ENCODE data around the gene RNF187. TPM values are rescaled to one million over a fixed set of nuclear protein-coding genes. Genes with fewer than 3 reads are reported as not detected.

Gene RNF187
- polyA plus RNA-seq, 2 of the 4 experiments (the other 2 are of a cell fraction), result 64.5 to 82.8 TPM

GRCh38 chr1:228440761-228441500, 46.3 kb upstream of the RNF187 start (continued):
- no peak for TF ChIP-seq CEBPB (IDR thresholded peaks at IDR 0.05)
- TF ChIP-seq JUNB (IDR thresholded peaks at IDR 0.05), result no peak

GRCh38 chr1:228443395-228443794, 43.8 kb upstream of the RNF187 start:
- Histone ChIP-seq H3K4me3 (no peak overlapping the region), H3K27ac (no peak overlapping the region), H3K4me1 (0 out of 3 replicates have a peak, but pooled peaks cover 4% of the 10 kb centered on the region), H3K9me3 (no peaks in the 10 kb centered on the region), H3K4me2 (no peak overlapping the region)
- DNase-seq (ENCODE audit: low read depth in 1 of 2, low spot score in 1 of 2) (no peak), FAIRE-seq (no peak), ATAC-seq (no peak)
- no peak for TF ChIP-seq NR3C1 (IDR thresholded peaks at IDR 0.05)
- TF ChIP-seq GATA3 (IDR thresholded peaks at IDR 0.05; ENCODE audit: borderline replicate concordance), result no peak
- no peak for TF ChIP-seq EHF (CRISPR knock-in tag; IDR thresholded peaks at IDR 0.05)
- no peak for TF ChIP-seq PBX3 (IDR thresholded peaks at IDR 0.05)
- TF ChIP-seq ATOH8 (CRISPR knock-in tag; IDR thresholded peaks at IDR 0.05; ENCODE audit: low read depth), result no peak
- no peak for TF ChIP-seq POLR2AphosphoS2 (conservative IDR thresholded peaks at IDR 0.05; ENCODE audit: low read length)
- no peak for TF ChIP-seq CHD4 (IDR thresholded peaks at IDR 0.05; ENCODE audit: borderline replicate concordance)
- no peak for TF ChIP-seq ESRRA (IDR thresholded peaks at IDR 0.05; ENCODE audit: borderline replicate concordance, low read length)
- TF ChIP-seq EP300 (IDR thresholded peaks at IDR 0.05), result no peak
- no peak for TF ChIP-seq NPAS2 (CRISPR knock-in tag; IDR thresholded peaks at IDR 0.05; ENCODE audit: borderline replicate concordance)
- no peak for TF ChIP-seq HOXB13 (CRISPR knock-in tag; IDR thresholded peaks at IDR 0.05; ENCODE audit: low read depth)
- TF ChIP-seq CBX8 (IDR thresholded peaks at IDR 0.05), result no peak
- TF ChIP-seq PHF8 (IDR thresholded peaks at IDR 0.05; ENCODE audit: borderline replicate concordance, low read depth), result no peak
- no peak for TF ChIP-seq REST (IDR thresholded peaks at IDR 0.05)
- TF ChIP-seq MYC (IDR thresholded peaks at IDR 0.05; ENCODE audit: borderline replicate concordance, low read length), result no peak
- no peak for TF ChIP-seq RNF2 (IDR thresholded peaks at IDR 0.05; ENCODE audit: borderline replicate concordance, low read depth)
- no peak for TF ChIP-seq TFCP2L1 (CRISPR knock-in tag; IDR thresholded peaks at IDR 0.05)
- ChIA-PET POLR2A (no interaction called here), CTCF (no interaction called here)

- DNase-seq (ENCODE audit: low read depth in 1 of 2, low spot score in 1 of 2) (no peak), ATAC-seq (no peak), FAIRE-seq (no peak)
- WGBS (ENCODE audit: missing lambda C conversion rate), result 22% methylated on average over 16 of the region's 16 CpGs
- Histone ChIP-seq H3K9me3 (no peaks in the 10 kb centered on the region), H3K27ac (peak overlapping the region in 1 of 2 experiments; percentile 72; a peak in 4 of 6 replicates), H3K4me3 (peak overlapping the region; percentile 36), H3K4me1 (0 out of 3 replicates have a peak, but pooled peaks cover 4% of the 10 kb centered on the region), H3K4me2 (peak overlapping the region; percentile 87)
- POLR2A ChIA-PET, result no interaction called here
- CTCF ChIA-PET, result no interaction called here
- TF ChIP-seq CBX2 (IDR thresholded peaks at IDR 0.05; ENCODE audit: borderline replicate concordance, low read depth) (no peak), ZNF302 (CRISPR knock-in tag; IDR thresholded peaks at IDR 0.05) (no peak), RCOR1 (IDR thresholded peaks at IDR 0.05; ENCODE audit: low read depth, low read length) (no peak), JUN (IDR thresholded peaks at IDR 0.05) (no peak), GATA3 (IDR thresholded peaks at IDR 0.05; ENCODE audit: borderline replicate concordance) (no peak)
Measured at GRCh38 chr1:228445490-228445842, 41.7 kb upstream of the RNF187 start.

Data from A549 (cell line).